GM18526 (cell line): ENCODE measurements around the gene ELMO1.

Source experiments
- POLR2A ChIP-seq: IDR thresholded peaks from 3 replicates; pipeline ENCODE4 v1.6.1; 2011; ENCODE audit not compliant: insufficient read length; ENCODE audit errors: extremely low read depth

ELMO1 gene

GRCh38 chr7:37195388-37195787 lies 253.3 kb downstream of the ELMO1 start:
- TF ChIP-seq POLR2A = no peak

- no peak for TF ChIP-seq POLR2A
These were observed 253.7 kb downstream of the ELMO1 start for GRCh38 chr7:37194943-37195342.

- TF ChIP-seq POLR2A = no peak
These were observed 254.9 kb downstream of the ELMO1 start for GRCh38 chr7:37193775-37194135.

DNA sequence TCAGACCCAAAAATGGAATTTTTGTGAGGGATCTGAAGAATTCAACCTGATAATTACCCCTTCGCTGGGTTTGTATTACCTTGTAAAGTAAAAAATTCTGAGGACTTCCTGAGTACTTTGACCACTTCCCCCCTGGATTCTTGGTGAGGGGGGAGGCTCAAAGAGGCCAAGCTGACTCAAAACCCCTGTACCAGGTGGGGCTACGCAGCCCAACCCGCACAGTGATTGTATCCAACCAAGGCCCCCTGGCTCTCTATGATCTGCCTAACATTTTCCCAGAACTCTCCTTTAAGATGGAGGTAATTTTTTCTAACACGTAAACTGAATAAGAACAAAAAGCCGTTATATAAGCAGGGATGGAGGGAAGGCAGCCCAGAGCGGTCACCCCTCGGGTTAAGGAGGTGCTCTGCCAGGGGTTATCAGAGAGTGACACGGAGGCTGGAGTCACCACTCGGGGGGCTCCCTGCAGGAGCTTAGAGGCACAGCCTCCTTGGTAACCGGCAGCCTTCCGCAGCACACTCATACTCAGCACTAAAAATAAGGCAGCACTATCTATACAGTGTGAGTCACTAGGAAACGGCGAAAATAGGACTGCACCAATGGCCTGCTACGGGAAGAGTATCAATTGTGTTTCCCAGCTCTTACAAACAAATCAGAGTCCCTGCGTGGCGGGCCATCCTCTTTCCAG lies 255.4 kb downstream of the ELMO1 start:
- TF ChIP-seq POLR2A = no peak

GRCh38 chr7:37191797-37192196 lies 256.9 kb downstream of the ELMO1 start:
- TF ChIP-seq POLR2A = no peak

DNA sequence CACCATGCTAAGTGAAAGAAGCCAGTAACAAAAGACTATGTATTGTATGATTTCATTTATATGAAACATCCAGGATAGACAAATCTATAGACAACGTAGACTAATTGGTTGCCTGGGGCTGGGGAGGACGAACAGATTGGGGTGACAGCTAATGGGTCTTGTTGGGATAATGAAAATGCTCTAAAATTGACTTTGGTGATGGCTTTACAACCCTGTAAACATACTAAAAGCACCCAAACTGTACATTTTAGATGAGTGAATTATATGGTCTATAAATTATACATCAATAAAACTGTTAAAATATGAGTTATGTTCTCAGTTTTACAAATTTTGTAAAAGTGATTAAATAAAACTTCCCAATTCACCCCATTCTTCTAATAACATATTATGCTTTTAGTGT lies 261.5 kb downstream of the ELMO1 start:
- no peak for TF ChIP-seq POLR2A

DNA sequence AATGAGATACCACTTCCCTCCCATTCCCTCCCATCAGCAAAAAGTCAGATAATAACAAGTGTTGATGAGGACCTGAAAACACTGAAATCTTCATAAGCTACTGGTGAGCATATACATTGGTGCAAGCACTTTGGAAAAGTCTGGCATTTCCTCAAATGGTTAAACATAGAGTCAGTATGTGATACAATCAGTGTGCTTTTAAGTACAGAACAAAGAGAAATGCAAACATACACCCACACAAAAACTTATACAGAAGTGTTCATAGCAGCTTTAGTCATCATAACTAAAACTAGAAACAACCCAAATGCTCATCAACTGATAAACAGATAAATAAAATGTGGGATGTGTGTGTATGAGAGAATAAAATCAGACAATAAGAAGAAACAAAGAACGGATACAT lies 261.9 kb downstream of the ELMO1 start:
- no peak for TF ChIP-seq POLR2A

DNA sequence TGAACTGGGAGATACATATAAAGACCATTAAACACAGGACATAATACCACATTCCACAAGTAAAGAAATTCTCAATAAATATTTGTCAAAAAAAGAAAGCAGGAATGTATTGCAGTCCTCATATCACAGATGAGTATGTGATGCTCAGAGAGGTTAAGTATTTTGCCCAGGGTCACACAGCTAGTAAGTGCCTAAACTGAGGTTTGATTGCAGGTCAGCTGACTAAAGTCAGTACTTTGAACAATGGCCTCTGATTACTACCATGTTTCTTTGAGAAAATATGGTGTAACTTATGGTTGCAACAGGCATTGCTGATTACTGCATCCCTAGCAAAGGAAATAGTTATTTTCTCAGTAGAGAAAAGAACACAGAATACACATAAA lies 267.1 kb downstream of the ELMO1 start:
- TF ChIP-seq POLR2A = no peak

DNA sequence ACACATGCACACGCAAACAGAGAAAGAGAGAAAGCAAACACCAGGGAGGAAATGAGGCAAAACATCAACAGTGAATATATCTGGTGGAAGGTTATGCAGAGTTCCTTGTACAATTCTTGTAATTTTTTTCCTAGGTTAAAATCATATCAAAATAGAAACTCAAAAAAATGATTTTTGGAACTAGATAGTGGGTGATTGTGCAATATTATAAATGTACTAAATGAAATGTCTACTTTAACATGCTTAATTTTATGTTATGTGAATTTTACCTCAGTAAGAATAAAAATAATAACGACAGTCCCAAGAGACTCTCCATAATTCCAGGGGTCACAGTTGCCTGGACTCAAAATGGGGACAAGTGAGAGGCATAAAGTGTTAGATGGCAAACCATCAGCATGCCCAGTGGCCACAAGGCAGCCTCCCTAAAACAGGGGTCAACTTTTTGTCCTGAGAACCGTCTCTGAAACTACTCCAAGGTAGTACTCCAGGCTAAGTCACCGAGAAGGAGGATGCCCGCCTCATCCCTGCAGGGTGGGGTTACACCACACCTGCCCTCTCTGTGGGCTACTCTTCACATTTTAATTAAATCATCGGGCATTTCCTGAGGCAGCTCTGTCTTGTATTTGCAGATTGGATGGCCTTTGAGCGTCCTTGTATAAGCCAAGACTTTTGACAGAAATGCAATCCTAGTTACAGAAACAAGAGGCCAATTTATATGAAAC lies 267.7 kb downstream of the ELMO1 start:
- no peak for TF ChIP-seq POLR2A

DNA sequence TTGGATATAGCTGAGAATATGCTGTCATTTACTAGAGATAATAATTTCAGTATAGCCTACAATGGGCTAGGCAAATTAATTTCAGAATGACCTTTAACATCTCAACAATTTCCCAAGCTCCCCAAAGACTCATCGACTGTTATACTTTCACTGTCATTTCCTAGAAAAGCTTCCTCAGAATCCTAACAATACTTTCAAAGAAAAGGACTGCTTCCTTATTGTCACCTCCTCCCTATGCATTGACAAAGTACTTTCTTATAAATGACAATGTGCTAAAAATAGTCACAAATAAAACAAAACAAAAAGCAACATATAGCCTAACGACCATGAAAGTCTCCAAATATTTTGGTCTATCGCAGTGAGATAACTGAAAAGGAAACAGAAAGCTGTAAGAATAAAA lies 272.6 kb downstream of the ELMO1 start:
- no peak for TF ChIP-seq POLR2A

DNA sequence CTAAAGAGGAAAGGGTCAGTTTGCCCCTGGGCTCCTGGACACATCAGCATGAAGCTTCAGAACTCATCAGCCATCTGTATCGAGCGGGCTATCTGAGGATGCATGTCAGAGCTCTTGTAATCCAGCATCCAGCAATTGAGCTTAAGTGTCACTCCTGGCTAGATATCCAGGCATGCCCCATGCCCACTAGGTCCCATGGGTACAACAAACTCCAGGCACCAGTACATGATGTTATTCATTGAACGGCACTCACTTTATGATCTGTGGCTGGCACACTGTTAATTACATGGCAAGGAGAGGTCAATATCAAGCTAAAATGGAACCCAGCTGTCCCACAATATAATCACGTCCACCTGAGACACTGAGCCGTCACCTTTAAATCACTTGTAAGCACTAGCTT lies 274.2 kb downstream of the ELMO1 start:
- TF ChIP-seq POLR2A = no peak

DNA sequence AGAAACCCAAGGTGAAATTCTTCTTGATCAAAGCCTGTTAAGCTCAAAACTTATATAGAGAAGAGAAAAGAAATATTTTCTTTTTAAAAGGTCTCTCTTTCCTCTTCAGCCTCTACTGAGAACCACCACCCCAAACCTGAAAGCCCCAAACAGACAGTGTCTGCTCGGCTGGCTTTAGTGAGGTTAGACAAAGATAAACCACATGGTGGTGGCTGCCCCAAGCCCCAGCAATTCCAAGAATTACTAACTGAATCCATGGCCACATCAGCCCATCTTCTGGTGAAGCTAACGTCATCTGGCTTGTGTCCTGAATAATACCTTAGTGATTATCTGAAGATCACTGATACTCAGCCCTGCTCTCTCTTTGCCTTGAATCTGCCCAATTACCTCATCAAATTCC lies 275.0 kb downstream of the ELMO1 start:
- no peak for TF ChIP-seq POLR2A

DNA sequence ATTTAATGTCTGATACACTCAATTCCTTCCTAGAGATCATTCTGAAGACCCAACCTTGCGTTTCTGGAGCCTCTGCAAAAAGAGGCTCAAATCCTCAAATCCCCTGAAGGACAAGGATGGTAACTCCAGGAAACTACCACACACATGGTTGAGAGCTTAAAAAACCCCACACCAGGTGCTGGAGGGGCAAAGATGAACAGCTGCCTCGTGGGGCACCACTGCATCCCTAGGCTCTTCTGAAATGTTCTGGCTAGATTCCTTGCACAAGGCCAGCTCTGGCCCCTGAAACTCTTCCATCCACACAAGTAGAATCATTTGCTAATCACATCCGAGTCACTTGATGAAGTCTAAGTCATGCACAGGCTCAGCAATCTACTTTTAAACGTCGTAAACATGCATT lies 286.6 kb downstream of the ELMO1 start:
- TF ChIP-seq POLR2A = no peak

DNA sequence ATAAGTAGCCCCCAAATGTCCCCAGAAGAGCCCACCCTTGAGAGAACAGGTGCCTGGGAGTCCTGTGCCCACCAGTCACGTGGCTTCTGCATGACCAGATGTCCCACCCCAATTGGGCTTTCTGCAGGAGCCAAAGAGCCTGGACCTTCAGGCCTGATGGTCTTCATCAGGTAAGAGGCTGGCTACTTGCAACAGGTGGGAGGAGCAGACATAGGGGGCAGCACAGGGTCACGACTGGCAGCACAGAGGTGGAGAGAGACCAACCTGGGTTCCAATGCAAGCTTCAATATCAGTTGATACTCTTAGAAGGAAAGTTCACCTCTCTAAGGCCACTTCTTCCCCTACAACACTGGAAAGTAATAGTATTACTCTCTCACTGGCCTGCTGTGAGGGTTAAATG lies 288.0 kb downstream of the ELMO1 start:
- no peak for TF ChIP-seq POLR2A

- no peak for TF ChIP-seq POLR2A
These were observed 295.3 kb downstream of the ELMO1 start for GRCh38 chr7:37153376-37153775.

GRCh38 chr7:37151741-37152413 lies 296.8 kb downstream of the ELMO1 start:
- no peak for TF ChIP-seq POLR2A
